Stimulated activated CD8-positive, alpha-beta memory T cell treated with anti-CD3 and anti-CD28 coated beads, Interleukin-2, amount 100 ng/mL, for 48 hours (primary cell): ENCODE data around the gene PPT2.

Experiments
- DNase-seq, 2 donors: peaks; one replicate each; pipeline ENCODE4 v3.0.0-alpha.2; 2020; ENCODE audit warnings: low read depth in 2 of 2

PPT2 gene

GRCh38 chr6:32153564-32154513 lies at the start of gene PPT2:
Gene PPT2, plus strand, starts transcription at chr6:32154141. Its CDS starts 454 bp downstream, at chr6:32154595.
- peak; percentile 74 to 79 for DNase-seq

DNA sequence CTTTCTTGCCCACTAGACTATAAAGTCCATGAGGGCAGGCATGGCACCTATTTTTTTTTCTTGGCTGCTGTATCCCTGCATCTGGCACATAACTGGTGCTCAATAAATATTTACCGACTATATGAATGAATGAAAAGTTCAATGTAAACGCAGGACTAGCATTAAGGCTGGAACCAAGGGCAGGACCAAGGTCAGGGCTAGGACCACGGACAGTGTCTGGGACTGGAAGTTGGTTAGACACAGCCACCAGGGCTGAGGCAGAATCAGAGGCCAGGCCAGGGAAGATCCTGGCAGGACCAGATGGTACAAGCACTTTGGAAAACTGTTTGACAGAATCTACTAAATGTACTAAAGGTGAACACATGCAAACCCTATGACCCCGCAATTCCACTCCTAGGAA lies 48.5 kb upstream of the PPT2 start:
- DNase-seq = no peak

GRCh38 chr6:32107406-32107805 lies 46.5 kb upstream of the PPT2 start:
- DNase-seq = no peak

- DNase-seq = no peak
These were observed 45.8 kb upstream of the PPT2 start for GRCh38 chr6:32108094-32108627.

DNA sequence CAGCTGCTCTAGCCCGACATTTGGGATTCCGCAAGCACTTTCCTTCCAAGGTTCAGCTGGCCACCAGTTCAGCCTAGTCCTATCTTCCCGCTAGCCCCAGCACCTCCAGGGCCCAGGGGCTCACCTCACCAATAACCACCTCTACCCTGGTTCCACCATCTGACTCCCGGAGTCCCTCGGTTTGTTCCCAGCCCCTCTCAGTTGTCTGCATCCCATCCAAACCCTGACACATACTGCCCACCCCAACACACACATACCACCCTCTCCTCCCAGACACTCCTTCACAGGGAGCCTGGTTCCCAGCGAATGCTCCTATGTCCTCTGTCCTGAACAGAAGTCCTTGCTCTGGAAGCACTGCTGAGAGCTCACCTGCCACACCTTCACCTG lies 45.2 kb upstream of the PPT2 start:
- no peak for DNase-seq

GRCh38 chr6:32109114-32109764 lies 44.7 kb upstream of the PPT2 start, which contains the start of gene TNXB:
Gene TNXB, minus strand, starts transcription at chr6:32109338. Its CDS starts 11,140 bp downstream, at chr6:32098198.
- no peak for DNase-seq

GRCh38 chr6:32109765-32110160 lies 44.2 kb upstream of the PPT2 start:
- DNase-seq = no peak

- DNase-seq = no peak
These were observed 43.3 kb upstream of the PPT2 start for GRCh38 chr6:32110632-32111031.

- no peak for DNase-seq
These were observed 42.4 kb upstream of the PPT2 start for GRCh38 chr6:32111424-32112066.

DNA sequence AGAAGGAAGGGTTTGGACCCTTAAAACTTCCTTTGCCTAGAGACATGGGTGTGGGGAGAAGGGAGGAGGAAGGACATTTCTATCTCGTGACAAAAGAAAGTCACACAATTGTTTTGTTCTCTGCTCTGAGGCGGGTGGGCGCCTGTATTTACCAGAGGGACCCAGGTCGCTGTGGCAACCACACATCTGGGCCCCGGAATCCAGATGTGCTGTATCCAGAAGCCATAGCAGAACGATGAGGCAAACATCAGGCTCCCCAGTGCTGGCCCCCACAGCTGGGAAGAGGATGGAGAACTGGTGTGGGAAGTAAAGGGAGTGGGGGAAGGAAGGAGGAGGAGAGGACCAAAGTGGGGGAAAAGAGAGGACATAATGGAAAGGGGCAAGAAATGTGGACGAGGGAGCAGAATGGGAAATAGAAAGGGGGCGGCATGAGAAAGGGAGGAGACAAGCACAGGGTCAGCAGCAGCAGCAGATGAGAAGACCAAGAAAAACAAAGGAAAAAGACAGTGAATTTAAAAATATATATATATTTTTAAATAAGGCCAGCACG lies 41.4 kb upstream of the PPT2 start:
- no peak for DNase-seq

- no peak for DNase-seq
These were observed 40.3 kb upstream of the PPT2 start for GRCh38 chr6:32113386-32114352.

DNA sequence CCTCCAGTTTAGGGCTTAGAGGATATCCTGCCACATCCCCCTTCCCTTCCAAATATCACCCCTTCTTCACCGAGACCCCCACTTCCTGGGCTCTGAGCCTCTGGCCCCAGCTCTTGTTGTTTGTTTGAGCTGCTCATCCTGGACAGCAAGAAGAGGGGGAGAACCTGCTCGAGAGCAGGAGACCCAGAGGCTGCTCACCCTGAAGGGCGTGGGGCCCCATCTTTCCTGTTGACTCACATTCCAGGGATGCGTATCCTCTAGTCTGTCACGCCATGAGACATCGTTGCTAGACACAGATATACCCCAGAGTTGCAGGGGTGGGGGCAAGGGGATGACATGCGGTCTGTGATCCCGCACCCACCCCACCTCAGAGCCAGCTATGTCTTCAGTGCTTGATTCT lies 39.1 kb upstream of the PPT2 start:
- no peak for DNase-seq

DNA sequence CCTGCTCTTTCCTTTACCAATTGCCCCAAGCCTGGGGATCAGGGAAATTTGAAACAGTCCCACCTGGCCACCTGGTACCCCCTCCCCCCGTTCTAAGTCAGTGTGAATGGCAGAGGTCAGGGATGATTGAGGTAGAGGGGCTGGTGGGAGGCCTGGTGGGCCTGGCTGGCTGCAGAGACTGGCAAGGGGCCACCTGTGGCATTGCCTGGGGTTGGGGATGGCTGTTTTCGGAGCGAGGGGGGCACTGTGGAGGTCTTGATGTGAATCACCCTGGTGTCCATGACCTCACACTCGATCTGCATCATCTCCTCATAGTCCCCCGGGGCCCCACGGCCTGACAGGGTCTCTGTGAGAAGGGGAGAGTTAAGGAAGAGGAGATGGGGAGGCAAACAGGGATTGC lies 38.3 kb upstream of the PPT2 start:
- no peak for DNase-seq

- DNase-seq = no peak
These were observed 37.3 kb upstream of the PPT2 start for GRCh38 chr6:32116674-32117073.

- no peak for DNase-seq
These were observed 36.5 kb upstream of the PPT2 start for GRCh38 chr6:32117461-32117860.

DNA sequence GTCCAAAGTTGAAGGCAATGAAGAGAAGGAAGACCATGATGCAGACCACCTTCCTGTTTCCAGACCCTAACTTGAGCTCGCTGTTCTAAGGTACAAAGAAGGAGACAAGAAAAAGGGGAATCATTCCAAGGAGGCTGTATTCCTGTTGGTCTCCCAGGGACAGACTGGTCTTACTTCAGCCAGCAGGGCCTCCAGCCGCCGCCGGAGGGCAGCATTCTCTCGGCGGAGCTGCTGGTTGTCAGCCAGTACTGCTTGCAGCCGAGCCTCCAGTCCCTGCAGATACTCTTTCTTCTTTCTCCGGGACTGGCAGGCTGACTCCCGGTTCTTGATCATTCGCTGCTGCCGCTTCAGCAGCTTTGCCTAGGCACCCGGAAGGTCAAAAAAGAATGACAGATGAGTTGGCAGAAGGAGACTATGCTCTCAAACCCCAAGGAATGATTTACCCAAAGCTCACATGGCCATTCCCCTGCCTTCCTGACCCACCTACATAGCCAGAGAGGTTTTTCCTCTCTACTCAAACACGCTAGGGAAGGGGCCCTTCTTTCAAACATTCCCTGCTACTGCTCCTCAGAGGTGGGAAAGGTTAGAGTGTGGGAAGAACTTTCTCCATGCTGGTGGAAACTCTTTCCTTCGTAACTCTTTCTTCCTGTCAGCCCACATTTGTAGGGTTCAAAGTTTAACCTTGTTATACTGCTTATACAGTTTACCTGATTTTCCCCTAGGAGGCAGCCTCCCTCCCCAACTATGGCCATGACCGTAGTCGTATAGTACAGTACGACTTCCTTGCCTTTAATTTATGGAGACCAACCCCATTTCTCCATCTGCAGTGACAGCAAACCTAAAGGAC lies 34.9 kb upstream of the PPT2 start:
- peak; percentile 54 to 57 for DNase-seq

- DNase-seq = no peak
These were observed 33.3 kb upstream of the PPT2 start for GRCh38 chr6:32120573-32121059.

- DNase-seq = no peak
These were observed 30.3 kb upstream of the PPT2 start for GRCh38 chr6:32123681-32124080.

DNA sequence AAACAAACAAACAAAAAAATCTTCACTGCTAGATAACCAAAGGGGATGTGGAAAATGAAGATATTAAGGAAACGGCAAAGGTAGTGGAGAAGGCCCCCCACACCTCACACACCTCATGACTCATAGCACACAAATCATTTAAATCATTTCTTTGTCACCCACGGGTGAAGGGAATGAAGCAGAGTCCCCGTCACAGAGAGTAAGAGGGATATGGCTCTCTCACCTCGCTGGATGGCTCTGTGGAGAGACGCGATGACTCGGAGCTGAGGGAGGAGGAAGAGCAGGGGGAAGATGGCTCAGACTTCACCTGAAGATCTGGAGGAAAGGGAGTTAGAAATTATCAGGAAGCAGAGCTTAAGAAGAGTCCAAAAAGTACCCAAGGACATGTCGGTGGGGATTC lies 27.1 kb upstream of the PPT2 start:
- no peak for DNase-seq

DNA sequence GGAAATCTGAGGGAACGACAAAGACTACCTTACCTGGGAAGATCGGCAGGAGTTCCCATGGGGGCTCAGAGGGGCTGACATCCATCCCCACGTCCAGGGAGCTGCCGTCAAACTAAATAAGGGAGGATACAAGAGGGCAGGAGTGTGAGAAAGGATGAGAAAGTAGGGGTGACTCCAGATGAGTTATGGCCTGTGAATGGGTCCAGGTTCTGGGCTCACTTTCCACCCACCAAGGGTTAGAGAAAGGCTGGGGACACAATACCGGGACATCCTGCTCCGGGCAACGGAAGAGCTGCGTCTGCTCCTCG lies 26.6 kb upstream of the PPT2 start:
- no peak for DNase-seq
